Neural progenitor cell (in vitro differentiated cells): ENCODE results near the gene JAG1.

Experiments used
- CTCF ChIP-seq: fragments of 200-600 bp; sonication (generic); IDR thresholded peaks from 2 replicates; pipeline ENCODE4 v1.5.1; 2017; ENCODE audit warnings: antibody characterized with exemption, mild to moderate bottlenecking
- EZH2phosphoT487 ChIP-seq: fragments of 200-600 bp; sonication (generic); IDR thresholded peaks from 2 replicates; pipeline ENCODE4 v1.6.1; 2017; ENCODE audit warnings: antibody characterized with exemption

GRCh38 chr20:10670501-10671220 is 3.1 kb downstream of the JAG1 start:
- TF ChIP-seq EZH2phosphoT487, result no peak
- no peak for TF ChIP-seq CTCF
